IMR-90 (cell line): ENCODE results near the gene WDR17. TPM values are rescaled to one million over a fixed set of nuclear protein-coding genes. Genes with fewer than 3 reads are reported as not detected.
A peak's percentile ranks its signal among the peaks of the same experiment; 100 is the strongest.

Experiments used
- ATAC-seq: fragments of 200-7000 bp; cut with Tn5 transposase; 2 replicates; pipeline ENCODE4 v1.9.1; 2020; ENCODE audit warnings: low read depth, mild to moderate bottlenecking, moderate library complexity
- BruUV-seq: library from RNA; stranded (reverse); fragments of 400-500 nt; replicated peaks from 2 replicates; lab custom pipeline; 2021; lab: Mats Ljungman, UMichigan
- CTCF ChIA-PET: fragments of 300-600 bp; formaldehyde crosslinking; extraction: SDS; loops from one replicate; lab custom pipeline; 2021; ENCODE audit warnings: antibody characterized with exemption; lab: Yijun Ruan, JAX
- POLR2A ChIA-PET: fragments of 300-600 bp; sonication (Branson Sonifier 250); formaldehyde crosslinking; loops from one replicate; lab custom pipeline; 2022; ENCODE audit warnings: antibody characterized with exemption; ENCODE audit not compliant: unreplicated experiment; lab: Charles Lee
- DNase-seq: peaks from one replicate; pipeline ENCODE4 v3.0.0; 2013
- H2AFZ ChIP-seq: replicated peaks from 2 replicates; pipeline ENCODE3; 2013; ENCODE audit warnings: low read length, mild to moderate bottlenecking; ENCODE audit not compliant: poor library complexity
- H2AK5ac ChIP-seq: 2 replicates; pipeline ENCODE4 v1.6.1; 2013; ENCODE audit warnings: low read depth, low read length, inconsistent platforms
- H2AK9ac ChIP-seq: replicated peaks from 2 replicates; pipeline ENCODE3; 2013; ENCODE audit warnings: mild to moderate bottlenecking, low read depth, low read length, moderate library complexity; ENCODE audit not compliant: poor library complexity
- H2BK120ac ChIP-seq: 2 replicates; pipeline ENCODE4 v1.6.1; 2013; ENCODE audit warnings: low read depth, low read length, inconsistent platforms
- H2BK15ac ChIP-seq: 3 replicates; pipeline ENCODE4 v1.6.1; 2013; ENCODE audit warnings: low read depth, low read length, inconsistent platforms
- H2BK20ac ChIP-seq: 2 replicates; pipeline ENCODE4 v1.6.1; 2013; ENCODE audit warnings: low read depth, mild to moderate bottlenecking, inconsistent platforms, low read length, moderate library complexity
- H2BK5ac ChIP-seq: 2 replicates; pipeline ENCODE4 v1.6.1; 2013; ENCODE audit warnings: mild to moderate bottlenecking, low read depth, low read length, inconsistent platforms; ENCODE audit not compliant: poor library complexity, severe bottlenecking
- H3K14ac ChIP-seq: replicated peaks from 2 replicates; pipeline ENCODE4 v1.6.1; 2013; ENCODE audit warnings: low read depth, low read length, inconsistent platforms
- H3K18ac ChIP-seq: 2 replicates; pipeline ENCODE4 v1.6.1; 2013; ENCODE audit warnings: low read depth, low read length, control low read depth
- H3K23ac ChIP-seq: 2 replicates; pipeline ENCODE4 v1.6.1; 2013; ENCODE audit warnings: low read depth, low read length, inconsistent platforms
- H3K27ac ChIP-seq: 2 replicates; pipeline ENCODE4 v1.5.1; 2013; ENCODE audit warnings: mild to moderate bottlenecking, control low read depth, low read length; ENCODE audit not compliant: insufficient read depth
- H3K27me3 ChIP-seq: 2 replicates; pipeline ENCODE4 v1.6.1; 2013; ENCODE audit warnings: low read length; ENCODE audit not compliant: control insufficient read depth, insufficient read depth
- H3K36me3 ChIP-seq: 2 replicates; pipeline ENCODE4 v1.6.1; 2013; ENCODE audit warnings: low read length, mixed read lengths; ENCODE audit not compliant: control insufficient read depth, insufficient read depth
- H3K4ac ChIP-seq: 2 replicates; pipeline ENCODE4 v1.6.1; 2013; ENCODE audit warnings: low read depth, low read length, inconsistent platforms
- H3K4me1 ChIP-seq: 2 replicates; pipeline ENCODE4 v1.6.1; 2013; ENCODE audit warnings: low read length, mixed read lengths; ENCODE audit not compliant: control insufficient read depth, insufficient read depth
- H3K4me2 ChIP-seq: 2 replicates; pipeline ENCODE4 v1.6.1; 2013; ENCODE audit warnings: low read depth, mild to moderate bottlenecking, control low read depth, low read length, moderate library complexity
- H3K4me3 ChIP-seq: 2 replicates; pipeline ENCODE4 v1.5.1; 2013; ENCODE audit warnings: low read depth, mild to moderate bottlenecking, control low read depth, low read length, moderate library complexity; ENCODE audit not compliant: insufficient read depth
- H3K56ac ChIP-seq: 2 replicates; pipeline ENCODE4 v1.6.1; 2013; ENCODE audit warnings: low read length, inconsistent platforms; ENCODE audit not compliant: insufficient read depth; ENCODE audit errors: extremely low read depth
- H3K79me1 ChIP-seq, 2 experiments: 2 replicates each; pipeline ENCODE4 v1.6.1; 2013; ENCODE audit warnings: low read length in 2 of 2, inconsistent platforms in 1 of 2, low read depth in 1 of 2
- H3K9ac ChIP-seq: 2 replicates; pipeline ENCODE4 v1.6.1; 2013; ENCODE audit warnings: low read depth, low read length, control low read depth
- H3K9me1 ChIP-seq: 2 replicates; pipeline ENCODE4 v1.6.1; 2013; ENCODE audit warnings: low read length, inconsistent platforms; ENCODE audit not compliant: insufficient read depth
- H3K9me3 ChIP-seq: 2 replicates; pipeline ENCODE4 v1.6.1; 2013; ENCODE audit warnings: low read length; ENCODE audit not compliant: control insufficient read depth, insufficient read depth
- H4K20me1 ChIP-seq: 2 replicates; pipeline ENCODE4 v1.6.1; 2013; ENCODE audit warnings: low read length, inconsistent platforms; ENCODE audit not compliant: insufficient read depth
- H4K5ac ChIP-seq: 2 replicates; pipeline ENCODE4 v1.6.1; 2013; ENCODE audit warnings: mild to moderate bottlenecking, low read depth, low read length, control low read depth
- H4K8ac ChIP-seq, 2 experiments: 2 replicates each; pipeline ENCODE4 v1.6.1; 2013; ENCODE audit warnings: low read depth in 2 of 2, low read length in 2 of 2, control low read depth in 1 of 2, inconsistent platforms in 1 of 2
- H4K91ac ChIP-seq: 2 replicates; pipeline ENCODE4 v1.6.1; 2013; ENCODE audit warnings: low read depth, low read length, inconsistent platforms; ENCODE audit not compliant: insufficient read depth
- BHLHE40 ChIP-seq: fragments of 150-350 bp; IDR thresholded peaks from 2 replicates; pipeline ENCODE4 v1.6.1; 2016; ENCODE audit warnings: mild to moderate bottlenecking, low read depth, low read length
- CEBPB ChIP-seq: IDR thresholded peaks from 2 replicates; pipeline ENCODE4 v1.6.1; 2012; ENCODE audit warnings: low read depth, low read length, improper control_type of control experiment
- FOS ChIP-seq: fragments of 150-350 bp; IDR thresholded peaks from 2 replicates; pipeline ENCODE4 v1.6.1; 2016; ENCODE audit warnings: low read depth, low read length
- MAFK ChIP-seq: IDR thresholded peaks from 2 replicates; pipeline ENCODE4 v1.6.1; 2012; ENCODE audit warnings: low read depth, low read length, improper control_type of control experiment
- MAZ ChIP-seq: IDR thresholded peaks from 2 replicates; pipeline ENCODE4 v1.6.1; 2012; ENCODE audit warnings: low read depth, mild to moderate bottlenecking, low read length, improper control_type of control experiment, moderate library complexity, borderline replicate concordance
- MXI1 ChIP-seq: IDR thresholded peaks from 2 replicates; pipeline ENCODE4 v1.6.1; 2012; ENCODE audit warnings: low read depth, mild to moderate bottlenecking, low read length, moderate library complexity, borderline replicate concordance
- NFE2L2 ChIP-seq: fragments of 150-350 bp; IDR thresholded peaks from 2 replicates; pipeline ENCODE4 v1.6.1; 2016; ENCODE audit warnings: low read depth, mild to moderate bottlenecking, low read length
- POLR2A ChIP-seq: IDR thresholded peaks from 2 replicates; pipeline ENCODE4 v1.6.1; 2012; ENCODE audit warnings: mild to moderate bottlenecking, low read depth, low read length
- RAD21 ChIP-seq: IDR thresholded peaks from 2 replicates; pipeline ENCODE4 v1.6.1; 2012; ENCODE audit warnings: low read length, improper control_type of control experiment
- RCOR1 ChIP-seq: IDR thresholded peaks from 2 replicates; pipeline ENCODE4 v1.6.1; 2012; ENCODE audit warnings: mild to moderate bottlenecking, low read length, improper control_type of control experiment; ENCODE audit not compliant: insufficient replicate concordance
- RFX5 ChIP-seq: IDR thresholded peaks from 2 replicates; pipeline ENCODE4 v1.8.0; 2012; ENCODE audit warnings: low read depth, mild to moderate bottlenecking, low read length, moderate library complexity
- SMC3 ChIP-seq: fragments of 150-350 bp; IDR thresholded peaks from 2 replicates; pipeline ENCODE4 v1.6.1; 2016; ENCODE audit warnings: low read depth, mild to moderate bottlenecking, antibody characterized with exemption, low read length, moderate library complexity
- WGBS, 2 experiments: methylation state at CpG; one replicate each; pipeline versions ENCODE4 v1.1.5 to v1.1.7; 2013; ENCODE audit warnings: missing lambda C conversion rate in 2 of 2; ENCODE audit not compliant: insufficient read length in 1 of 2; ENCODE audit errors: extremely low coverage in 2 of 2; 5-methylcytosine and 5-hydroxymethylcytosine counted together
- dilution Hi-C: fragments of 300-500 bp; cut with HindIII; formaldehyde crosslinking; loops from one replicate; pipeline ENCODE4 v1.14.3; 2018; ENCODE audit warnings: low sequenced_read_pairs; ENCODE audit not compliant: unreplicated experiment
- in situ Hi-C: fragments of 300-500 bp; cut with MboI; formaldehyde crosslinking; loops from 3 replicates; pipeline ENCODE4 v1.14.3; 2019; ENCODE audit warnings: low sequenced_read_pairs, inconsistent platforms, mixed read lengths
- intact Hi-C: fragments of 100-400 bp; cut with micrococcal nuclease; formaldehyde crosslinking; loops from 2 replicates; pipeline ENCODE4 v1.10.0; 2022
- polyA plus RNA-seq, 3 experiments: library from polyadenylated mRNA; depleted of rRNA; stranded (reverse); fragments of >200 nt; gene quantifications; 2 replicates each; pipeline ENCODE4 v1.2.3, GENCODE V29; 2012; ENCODE audit warnings: low replicate concordance in 1 of 3
- total RNA-seq: library from RNA; depleted of rRNA; stranded (reverse); fragments of >200 nt; gene quantifications from 2 replicates; pipeline ENCODE4 v1.2.3, GENCODE V29; 2012
- TF ChIP-seq, protein P1 (sequence below): fragments of 150-350 bp; IDR thresholded peaks from 2 replicates; pipeline ENCODE4 v1.6.1; 2016; ENCODE audit warnings: low read depth, mild to moderate bottlenecking, low read length, moderate library complexity, borderline replicate concordance
- TF ChIP-seq, protein P2 (sequence below): conservative IDR thresholded peaks from 2 replicates; pipeline ENCODE4 v1.5.1; 2012; ENCODE audit warnings: mild to moderate bottlenecking, low read depth, low read length, improper control_type of control experiment
- TF ChIP-seq, protein P3 (sequence below): fragments of 150-350 bp; IDR thresholded peaks from 2 replicates; pipeline ENCODE4 v1.6.1; 2017; ENCODE audit warnings: mild to moderate bottlenecking, antibody characterized with exemption, low read length, low read depth

The WDR17 gene
- total and polyA plus RNA-seq, 2 of the 4 experiments (the other 2 are of a cell fraction) = 0.53 to 0.54 TPM

DNA sequence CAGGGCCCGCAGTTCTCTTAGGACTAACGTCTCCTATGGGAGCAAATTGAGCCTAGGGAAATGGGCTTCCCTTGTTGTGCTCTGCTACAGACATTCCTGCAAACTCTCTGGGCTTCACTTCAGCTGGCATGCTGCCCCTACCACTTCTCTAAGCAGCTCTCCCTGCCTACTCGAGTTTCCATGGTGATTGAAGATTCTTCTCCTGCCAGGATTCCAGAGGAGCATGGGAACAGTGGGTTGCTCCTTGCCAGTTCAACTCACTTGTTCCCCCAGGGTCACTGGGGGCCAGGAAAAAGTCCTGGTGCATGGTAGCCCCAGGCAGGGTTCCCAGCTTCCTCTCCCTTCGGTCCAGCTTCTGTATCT, 21.1 kb upstream of the WDR17 start:
- CTCF ChIA-PET = no interaction called here
- Histone ChIP-seq H2BK15ac (no peak overlapping the region), H2BK5ac (no peak overlapping the region), H3K79me1 (no peaks in the 10 kb centered on the region), H3K14ac (no peak overlapping the region), H3K4ac (no peak overlapping the region), H3K4me3 (no peak overlapping the region), H2AK5ac (no peak overlapping the region), H3K4me2 (no peak overlapping the region), H3K36me3 (no peaks in the 10 kb centered on the region), H2AFZ (peak overlapping the region; percentile 67), H4K8ac (no peak overlapping the region), H3K27me3 (no peaks in the 10 kb centered on the region; the same call in 1 of the 2 replicates), H3K56ac (no peak overlapping the region), H4K20me1 (no peaks in the 10 kb centered on the region), H3K9ac (no peak overlapping the region), H3K9me3 (no peaks in the 10 kb centered on the region), H2BK120ac (0 out of 2 replicates have a peak overlapping the region, but pooled peaks have one; percentile 8), H3K27ac (no peak overlapping the region), H2AK9ac (peak overlapping the region; percentile 55), H3K4me1 (peaks cover 3% of the 10 kb centered on the region; the same call in 1 of the 2 replicates), H4K5ac (no peak overlapping the region), H3K18ac (no peak overlapping the region), H3K23ac (no peak overlapping the region), H2BK20ac (0 out of 2 replicates have a peak overlapping the region, but pooled peaks have one; percentile 35), H4K91ac (no peak overlapping the region), H3K9me1 (no peaks in the 10 kb centered on the region)
- intact Hi-C loops (no loop called here), in situ Hi-C loops (no loop called here), dilution Hi-C loops (no loop called here)
- WGBS, 2 experiments = 82% methylated on average over 2 of the region's 4 CpGs; no CpG with 5 or more reads in 1 of the 2 experiments
- DNase-seq (peak; percentile 8), ATAC-seq (no peak; the same call in 1 of the 2 replicates)
- BruUV-seq = no TSS peak
- POLR2A ChIA-PET = no interaction called here
- TF ChIP-seq NFE2L2 (no peak), MXI1 (no peak), MAFK (no peak), RCOR1 (no peak), POLR2A (no peak), CEBPB (no peak), MAZ (no peak), RFX5 (no peak), RAD21 (no peak), BHLHE40 (no peak), SMC3 (no peak), FOS (no peak)
- TF ChIP-seq, protein P1, sequence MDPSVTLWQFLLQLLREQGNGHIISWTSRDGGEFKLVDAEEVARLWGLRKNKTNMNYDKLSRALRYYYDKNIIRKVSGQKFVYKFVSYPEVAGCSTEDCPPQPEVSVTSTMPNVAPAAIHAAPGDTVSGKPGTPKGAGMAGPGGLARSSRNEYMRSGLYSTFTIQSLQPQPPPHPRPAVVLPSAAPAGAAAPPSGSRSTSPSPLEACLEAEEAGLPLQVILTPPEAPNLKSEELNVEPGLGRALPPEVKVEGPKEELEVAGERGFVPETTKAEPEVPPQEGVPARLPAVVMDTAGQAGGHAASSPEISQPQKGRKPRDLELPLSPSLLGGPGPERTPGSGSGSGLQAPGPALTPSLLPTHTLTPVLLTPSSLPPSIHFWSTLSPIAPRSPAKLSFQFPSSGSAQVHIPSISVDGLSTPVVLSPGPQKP = no peak
- TF ChIP-seq, protein P2, sequence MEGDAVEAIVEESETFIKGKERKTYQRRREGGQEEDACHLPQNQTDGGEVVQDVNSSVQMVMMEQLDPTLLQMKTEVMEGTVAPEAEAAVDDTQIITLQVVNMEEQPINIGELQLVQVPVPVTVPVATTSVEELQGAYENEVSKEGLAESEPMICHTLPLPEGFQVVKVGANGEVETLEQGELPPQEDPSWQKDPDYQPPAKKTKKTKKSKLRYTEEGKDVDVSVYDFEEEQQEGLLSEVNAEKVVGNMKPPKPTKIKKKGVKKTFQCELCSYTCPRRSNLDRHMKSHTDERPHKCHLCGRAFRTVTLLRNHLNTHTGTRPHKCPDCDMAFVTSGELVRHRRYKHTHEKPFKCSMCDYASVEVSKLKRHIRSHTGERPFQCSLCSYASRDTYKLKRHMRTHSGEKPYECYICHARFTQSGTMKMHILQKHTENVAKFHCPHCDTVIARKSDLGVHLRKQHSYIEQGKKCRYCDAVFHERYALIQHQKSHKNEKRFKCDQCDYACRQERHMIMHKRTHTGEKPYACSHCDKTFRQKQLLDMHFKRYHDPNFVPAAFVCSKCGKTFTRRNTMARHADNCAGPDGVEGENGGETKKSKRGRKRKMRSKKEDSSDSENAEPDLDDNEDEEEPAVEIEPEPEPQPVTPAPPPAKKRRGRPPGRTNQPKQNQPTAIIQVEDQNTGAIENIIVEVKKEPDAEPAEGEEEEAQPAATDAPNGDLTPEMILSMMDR = no peak
- TF ChIP-seq, protein P3, sequence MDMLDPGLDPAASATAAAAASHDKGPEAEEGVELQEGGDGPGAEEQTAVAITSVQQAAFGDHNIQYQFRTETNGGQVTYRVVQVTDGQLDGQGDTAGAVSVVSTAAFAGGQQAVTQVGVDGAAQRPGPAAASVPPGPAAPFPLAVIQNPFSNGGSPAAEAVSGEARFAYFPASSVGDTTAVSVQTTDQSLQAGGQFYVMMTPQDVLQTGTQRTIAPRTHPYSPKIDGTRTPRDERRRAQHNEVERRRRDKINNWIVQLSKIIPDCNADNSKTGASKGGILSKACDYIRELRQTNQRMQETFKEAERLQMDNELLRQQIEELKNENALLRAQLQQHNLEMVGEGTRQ = no peak
